HTERT RPE-1 (cell line): ENCODE results near the gene SLC35E4.
"Not testable (repeated sequence)": the region's sequence is repeated elsewhere in the genome, so short reads cannot be mapped to it uniquely, and the experiment has no call there.

ENCODE experiments used
- in situ Hi-C: fragments of 300-500 bp; cut with MboI; formaldehyde crosslinking; loops from 4 replicates; pipeline ENCODE4 v1.14.3; 2020; ENCODE audit warnings: low sequenced_read_pairs

The SLC35E4 gene

GRCh38 chr22:30611197-30611596 lies 24.4 kb upstream of the SLC35E4 start:
- in situ Hi-C loops = no loop called here

GRCh38 chr22:30612789-30613188 lies 22.8 kb upstream of the SLC35E4 start:
- in situ Hi-C loops = no loop called here

GRCh38 chr22:30614268-30614667 lies 21.3 kb upstream of the SLC35E4 start:
- in situ Hi-C loops = no loop called here

GRCh38 chr22:30614879-30615278 lies 20.7 kb upstream of the SLC35E4 start:
- in situ Hi-C loops = no loop called here

GRCh38 chr22:30615543-30615954 lies 20.0 kb upstream of the SLC35E4 start:
- in situ Hi-C loops = no loop called here

GRCh38 chr22:30617819-30618218 lies 17.8 kb upstream of the SLC35E4 start:
- in situ Hi-C loops = no loop called here

- in situ Hi-C loops = not testable (repeated sequence)
Measured at GRCh38 chr22:30619909-30620308, 15.7 kb upstream of the SLC35E4 start.

GRCh38 chr22:30626413-30626812 lies 9.2 kb upstream of the SLC35E4 start:
- in situ Hi-C loops = no loop called here

- in situ Hi-C loops = no loop called here
Measured at GRCh38 chr22:30627471-30627870, 8.1 kb upstream of the SLC35E4 start.

GRCh38 chr22:30628491-30628890 lies 7.1 kb upstream of the SLC35E4 start:
- in situ Hi-C loops = no loop called here

- in situ Hi-C loops = not testable (repeated sequence)
Measured at GRCh38 chr22:30631469-30631868, 4.1 kb upstream of the SLC35E4 start.

GRCh38 chr22:30634471-30635233 lies 929 bp upstream of the SLC35E4 start:
- in situ Hi-C loops = no loop called here

- in situ Hi-C loops = no loop called here
Measured at GRCh38 chr22:30636226-30637077, 871 bp downstream of the SLC35E4 start.

GRCh38 chr22:30637701-30638114 lies 2.1 kb downstream of the SLC35E4 start:
- in situ Hi-C loops = no loop called here

- in situ Hi-C loops = no loop called here
Measured at GRCh38 chr22:30640361-30640760, 4.8 kb downstream of the SLC35E4 start.

GRCh38 chr22:30640839-30641430 lies 5.4 kb downstream of the SLC35E4 start:
- in situ Hi-C loops = no loop called here

GRCh38 chr22:30643055-30643875 lies 7.7 kb downstream of the SLC35E4 start:
- in situ Hi-C loops = no loop called here

- in situ Hi-C loops = no loop called here
Measured at GRCh38 chr22:30646518-30647160, 11.1 kb downstream of the SLC35E4 start.

- in situ Hi-C loops = no loop called here
Measured at GRCh38 chr22:30647536-30647935, 12.0 kb downstream of the SLC35E4 start.

- in situ Hi-C loops = no loop called here
Measured at GRCh38 chr22:30648825-30649224, 13.2 kb downstream of the SLC35E4 start.
